ENCODE measurements around the gene CSPG4.

GRCh38 chr15:75704263-75704615 is 8.4 kb downstream of the CSPG4 start:
- TF ChIP-seq EZH2 (IDR thresholded peaks at IDR 0.05; ENCODE audit: borderline replicate concordance, low read length) = no peak
- TF ChIP-seq CTCF (IDR thresholded peaks at IDR 0.05; ENCODE audit: low read length) = no peak

Data from OCI-LY1 (cell line).